Neural cell (in vitro differentiated cells): Measurements from ENCODE around the gene ARFGAP1. TPM values are rescaled to one million over a fixed set of nuclear protein-coding genes. Genes with fewer than 3 reads are reported as not detected.

Experiments
- H2AFZ ChIP-seq: fragments of 200-600, 300-800 bp; sonication (generic), shearing (Covaris generic); 2 replicates; pipeline ENCODE4 v1.6.0; 2014; ENCODE audit warnings: low read depth, mild to moderate bottlenecking, antibody characterized with exemption, low read length, moderate library complexity
- H3F3A ChIP-seq: fragments of 200-600 bp; shearing (Covaris generic); 2 replicates; pipeline ENCODE4 v1.6.1; 2016; ENCODE audit warnings: mild to moderate bottlenecking, moderate library complexity, mixed read lengths, antibody characterized with exemption, low read length; ENCODE audit not compliant: insufficient read depth, poor library complexity, severe bottlenecking
- H3K27ac ChIP-seq: fragments of 200-600, 300-800 bp; sonication (generic), shearing (Covaris generic); 2 replicates; pipeline ENCODE4 v1.5.1; 2014; ENCODE audit warnings: mild to moderate bottlenecking, low read length, moderate library complexity
- H3K27me3 ChIP-seq: fragments of 300-800, 200-600 bp; sonication (generic), shearing (Covaris generic); 2 replicates; pipeline ENCODE4 v1.6.0; 2014; ENCODE audit warnings: mild to moderate bottlenecking, low read depth, low read length, moderate library complexity; ENCODE audit not compliant: insufficient read depth
- H3K36me3 ChIP-seq: fragments of 300-800, 200-600 bp; sonication (generic), shearing (Covaris generic); 2 replicates; pipeline ENCODE4 v1.5.1; 2014; ENCODE audit warnings: mild to moderate bottlenecking, antibody characterized with exemption, low read length, moderate library complexity; ENCODE audit not compliant: insufficient read depth
- H3K4me2 ChIP-seq: fragments of 300-800, 200-600 bp; sonication (generic), shearing (Covaris generic); 2 replicates; pipeline ENCODE4 v1.6.0; 2014; ENCODE audit warnings: mild to moderate bottlenecking, low read length
- H3K4me3 ChIP-seq: fragments of 300-800, 200-600 bp; sonication (generic), shearing (Covaris generic); 2 replicates; pipeline ENCODE4 v1.5.1; 2014; ENCODE audit warnings: mild to moderate bottlenecking, low read length, moderate library complexity
- H3K79me2 ChIP-seq: fragments of 200-600 bp; shearing (Covaris generic); replicated peaks from 2 replicates; pipeline ENCODE4 v1.6.0; 2014; ENCODE audit warnings: mild to moderate bottlenecking, low read length, moderate library complexity; ENCODE audit not compliant: insufficient read depth
- H3K9ac ChIP-seq: fragments of 300-800, 200-600 bp; sonication (generic), shearing (Covaris generic); 2 replicates; pipeline ENCODE4 v1.6.1; 2016; ENCODE audit warnings: mild to moderate bottlenecking, low read length, mixed read lengths
- H3K9me2 ChIP-seq: fragments of 200-600 bp; shearing (Covaris generic); 2 replicates; pipeline ENCODE4 v1.6.1; 2016; ENCODE audit warnings: mild to moderate bottlenecking, low read length, mixed read lengths; ENCODE audit not compliant: insufficient read depth
- H3K9me3 ChIP-seq: fragments of 200-600, 300-800 bp; sonication (generic), shearing (Covaris generic); 2 replicates; pipeline ENCODE4 v1.6.1; 2016; ENCODE audit warnings: mild to moderate bottlenecking, mixed run types, low read length, moderate library complexity, mixed read lengths
- H4K20me1 ChIP-seq: fragments of 200-600 bp; shearing (Covaris generic); 2 replicates; pipeline ENCODE4 v1.6.1; 2016; ENCODE audit warnings: mild to moderate bottlenecking, mixed run types; ENCODE audit not compliant: insufficient read depth
- CTCF ChIP-seq: fragments of 450-650 bp; IDR thresholded peaks from 2 replicates; pipeline ENCODE4 v1.5.1; 2014; ENCODE audit warnings: antibody characterized with exemption, mild to moderate bottlenecking, moderate library complexity; ENCODE audit not compliant: poor library complexity, severe bottlenecking
- EP300 ChIP-seq: fragments of 450-650 bp; conservative IDR thresholded peaks from 2 replicates; pipeline ENCODE4 v1.6.1; 2014; ENCODE audit warnings: antibody characterized with exemption, mild to moderate bottlenecking, moderate library complexity; ENCODE audit not compliant: poor library complexity, severe bottlenecking
- EZH2 ChIP-seq: fragments of 200-600, 300-800 bp; shearing (Covaris generic), sonication (generic); IDR thresholded peaks from 2 replicates; pipeline ENCODE4 v1.6.1; 2014; ENCODE audit warnings: antibody characterized with exemption, low read length, borderline replicate concordance, mild to moderate bottlenecking; ENCODE audit not compliant: insufficient read depth, poor library complexity, severe bottlenecking
- MXI1 ChIP-seq: fragments of 450-650 bp; conservative IDR thresholded peaks from 2 replicates; pipeline ENCODE4 v1.6.1; 2014; ENCODE audit warnings: antibody characterized with exemption, mild to moderate bottlenecking; ENCODE audit not compliant: poor library complexity, severe bottlenecking
- POLR2AphosphoS5 ChIP-seq: IDR thresholded peaks from 2 replicates; pipeline ENCODE4 v1.6.1; 2012
- RAD21 ChIP-seq: fragments of 450-650 bp; conservative IDR thresholded peaks from 2 replicates; pipeline ENCODE4 v1.6.1; 2014; ENCODE audit warnings: antibody characterized with exemption, mild to moderate bottlenecking, moderate library complexity
- SMC3 ChIP-seq: fragments of 450-650 bp; conservative IDR thresholded peaks from 2 replicates; pipeline ENCODE4 v1.6.1; 2014; ENCODE audit warnings: antibody characterized with exemption, mild to moderate bottlenecking, moderate library complexity; ENCODE audit not compliant: poor library complexity
- TAF1 ChIP-seq: IDR thresholded peaks from 2 replicates; pipeline ENCODE4 v1.6.1; 2012; ENCODE audit warnings: low read depth
- polyA plus RNA-seq: library from polyadenylated mRNA; depleted of rRNA; stranded (reverse); fragments of >200 nt; gene quantifications from 2 replicates; pipeline ENCODE4 v1.2.3, GENCODE V29; 2014
- TF ChIP-seq, protein P1 (sequence below): IDR thresholded peaks from 2 replicates; pipeline ENCODE4 v1.6.1; 2012; ENCODE audit warnings: borderline replicate concordance

Gene ARFGAP1
- polyA plus RNA-seq, 1 donor from 2014 or later = 70.2 TPM

DNA sequence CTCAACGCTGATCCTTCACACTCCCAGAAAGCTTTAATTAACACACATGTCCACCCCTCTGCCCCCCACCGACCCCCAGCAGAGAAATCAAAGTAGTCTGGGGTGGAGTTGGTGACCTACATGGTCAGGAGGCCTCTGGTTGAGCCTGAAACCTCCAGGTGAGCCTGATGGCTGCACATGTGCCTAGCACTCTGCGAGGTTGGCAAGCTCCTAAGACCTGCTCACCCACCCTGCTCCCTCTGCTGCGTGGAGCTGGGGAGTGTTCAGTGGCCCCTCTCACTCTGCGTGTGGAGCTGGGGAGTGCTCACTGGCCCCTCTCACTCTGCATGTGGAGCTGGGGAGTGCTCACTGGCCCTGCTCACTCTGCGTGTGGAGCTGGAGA, 48.8 kb upstream of the ARFGAP1 start:
- Histone ChIP-seq H3K4me3 (no peak overlapping the region), H3K9ac (no peak overlapping the region), H3K4me2 (no peak overlapping the region), H4K20me1 (no peaks in the 10 kb centered on the region), H3K36me3 (no peaks in the 10 kb centered on the region), H3K27ac (no peak overlapping the region), H2AFZ (no peak overlapping the region), H3K79me2 (no peaks in the 10 kb centered on the region), H3K9me2 (no peaks in the 10 kb centered on the region), H3K9me3 (no peaks in the 10 kb centered on the region), H3F3A (no peaks in the 10 kb centered on the region), H3K27me3 (no peaks in the 10 kb centered on the region)
- TF ChIP-seq POLR2AphosphoS5 (no peak), TAF1 (no peak), EZH2 (no peak), RAD21 (no peak), SMC3 (no peak), EP300 (no peak), CTCF (no peak), MXI1 (no peak)
- TF ChIP-seq, protein P1, sequence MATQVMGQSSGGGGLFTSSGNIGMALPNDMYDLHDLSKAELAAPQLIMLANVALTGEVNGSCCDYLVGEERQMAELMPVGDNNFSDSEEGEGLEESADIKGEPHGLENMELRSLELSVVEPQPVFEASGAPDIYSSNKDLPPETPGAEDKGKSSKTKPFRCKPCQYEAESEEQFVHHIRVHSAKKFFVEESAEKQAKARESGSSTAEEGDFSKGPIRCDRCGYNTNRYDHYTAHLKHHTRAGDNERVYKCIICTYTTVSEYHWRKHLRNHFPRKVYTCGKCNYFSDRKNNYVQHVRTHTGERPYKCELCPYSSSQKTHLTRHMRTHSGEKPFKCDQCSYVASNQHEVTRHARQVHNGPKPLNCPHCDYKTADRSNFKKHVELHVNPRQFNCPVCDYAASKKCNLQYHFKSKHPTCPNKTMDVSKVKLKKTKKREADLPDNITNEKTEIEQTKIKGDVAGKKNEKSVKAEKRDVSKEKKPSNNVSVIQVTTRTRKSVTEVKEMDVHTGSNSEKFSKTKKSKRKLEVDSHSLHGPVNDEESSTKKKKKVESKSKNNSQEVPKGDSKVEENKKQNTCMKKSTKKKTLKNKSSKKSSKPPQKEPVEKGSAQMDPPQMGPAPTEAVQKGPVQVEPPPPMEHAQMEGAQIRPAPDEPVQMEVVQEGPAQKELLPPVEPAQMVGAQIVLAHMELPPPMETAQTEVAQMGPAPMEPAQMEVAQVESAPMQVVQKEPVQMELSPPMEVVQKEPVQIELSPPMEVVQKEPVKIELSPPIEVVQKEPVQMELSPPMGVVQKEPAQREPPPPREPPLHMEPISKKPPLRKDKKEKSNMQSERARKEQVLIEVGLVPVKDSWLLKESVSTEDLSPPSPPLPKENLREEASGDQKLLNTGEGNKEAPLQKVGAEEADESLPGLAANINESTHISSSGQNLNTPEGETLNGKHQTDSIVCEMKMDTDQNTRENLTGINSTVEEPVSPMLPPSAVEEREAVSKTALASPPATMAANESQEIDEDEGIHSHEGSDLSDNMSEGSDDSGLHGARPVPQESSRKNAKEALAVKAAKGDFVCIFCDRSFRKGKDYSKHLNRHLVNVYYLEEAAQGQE = no peak

- no peak overlapping the region for H3K27ac ChIP-seq
- no peaks in the 10 kb centered on the region for H4K20me1 ChIP-seq
- H3K9me3 ChIP-seq = no peaks in the 10 kb centered on the region
- TF ChIP-seq SMC3 (no peak), MXI1 (no peak), CTCF (no peak), EP300 (no peak), RAD21 (no peak), EZH2 (no peak), TAF1 (no peak), POLR2AphosphoS5 (no peak)
- TF ChIP-seq, protein P1 = no peak
- H2AFZ ChIP-seq = no peak overlapping the region
- H3K79me2 ChIP-seq = no peaks in the 10 kb centered on the region
- no peaks in the 10 kb centered on the region for H3F3A ChIP-seq
- no peak overlapping the region for H3K4me3 ChIP-seq
- no peak overlapping the region for H3K9ac ChIP-seq
- H3K36me3 ChIP-seq = no peaks in the 10 kb centered on the region
- no peaks in the 10 kb centered on the region for H3K27me3 ChIP-seq
- H3K4me2 ChIP-seq = no peak overlapping the region
- no peaks in the 10 kb centered on the region for H3K9me2 ChIP-seq
These were observed 48.1 kb upstream of the ARFGAP1 start for GRCh38 chr20:63224412-63225081.
